GM19455 (cell line): ENCODE results near the gene BRD4.

Experiments
- ATAC-seq: cut with Tn5 transposase; IDR thresholded peaks from one replicate; pipeline ENCODE4 v1.9.1; 2021; ENCODE audit not compliant: unreplicated experiment

Gene BRD4

DNA sequence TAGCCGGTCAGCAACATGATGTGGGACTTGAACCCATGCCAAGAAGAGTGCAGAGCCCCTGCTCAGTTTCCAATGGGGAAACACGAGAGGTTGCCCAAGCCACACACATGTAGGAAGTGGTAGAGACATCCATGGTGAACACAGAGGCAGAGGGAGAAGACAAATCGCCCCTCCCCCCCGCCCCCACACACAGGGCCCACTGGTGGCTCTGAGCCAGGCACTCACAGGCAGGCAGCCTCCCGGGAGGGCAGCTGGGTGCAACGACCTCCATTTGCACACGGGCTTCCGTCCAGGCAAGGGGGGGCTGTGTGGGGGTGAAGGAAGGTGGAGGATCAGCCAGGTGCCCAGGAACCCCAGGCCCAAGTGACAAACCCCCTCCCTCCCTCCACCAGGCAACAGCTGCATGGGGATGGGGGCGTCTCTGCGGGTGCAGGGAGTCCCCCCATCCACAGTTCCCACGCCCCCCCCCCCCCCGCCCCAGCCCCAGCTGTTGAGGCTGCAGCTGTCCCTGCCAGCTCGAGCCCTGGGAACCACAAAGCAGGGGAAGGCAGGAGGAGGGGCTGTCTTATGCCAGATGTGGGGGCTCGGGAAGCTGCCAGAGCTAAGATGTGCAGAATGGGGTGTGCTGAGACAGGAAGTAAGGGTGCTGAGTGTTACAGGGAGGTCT, 134.9 kb downstream of the BRD4 start:
- ATAC-seq, result no peak

DNA sequence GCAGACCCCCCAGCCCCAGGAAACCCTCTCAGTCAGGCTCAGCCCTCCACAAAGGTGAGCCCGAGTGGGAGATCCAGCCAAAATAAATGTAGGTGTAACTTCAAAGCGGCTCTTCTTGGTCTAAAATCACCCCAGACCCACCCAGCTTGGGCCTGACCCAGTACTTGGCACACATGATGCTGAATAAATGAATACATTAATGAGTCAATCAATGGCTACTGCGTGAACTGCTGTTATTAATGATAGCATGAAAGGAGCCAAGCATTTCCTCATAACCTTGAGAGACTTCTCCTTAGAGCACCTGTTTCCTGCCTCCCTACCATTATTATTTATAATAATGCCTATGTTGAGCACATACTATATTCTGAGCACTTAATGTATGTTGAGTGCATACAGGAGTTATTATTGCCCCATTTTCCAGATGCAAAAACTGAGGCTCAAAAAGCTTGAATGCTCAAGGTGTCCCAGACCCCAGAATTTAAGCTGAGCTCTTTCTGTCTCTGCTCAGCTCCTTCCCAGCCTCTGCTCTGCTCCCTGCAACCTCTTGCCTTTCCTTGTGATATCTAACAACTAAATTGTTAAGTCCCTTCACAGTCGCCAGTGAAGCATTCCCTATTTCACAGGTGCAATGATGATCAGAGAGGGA, 135.9 kb downstream of the BRD4 start:
- ATAC-seq, result no peak

DNA sequence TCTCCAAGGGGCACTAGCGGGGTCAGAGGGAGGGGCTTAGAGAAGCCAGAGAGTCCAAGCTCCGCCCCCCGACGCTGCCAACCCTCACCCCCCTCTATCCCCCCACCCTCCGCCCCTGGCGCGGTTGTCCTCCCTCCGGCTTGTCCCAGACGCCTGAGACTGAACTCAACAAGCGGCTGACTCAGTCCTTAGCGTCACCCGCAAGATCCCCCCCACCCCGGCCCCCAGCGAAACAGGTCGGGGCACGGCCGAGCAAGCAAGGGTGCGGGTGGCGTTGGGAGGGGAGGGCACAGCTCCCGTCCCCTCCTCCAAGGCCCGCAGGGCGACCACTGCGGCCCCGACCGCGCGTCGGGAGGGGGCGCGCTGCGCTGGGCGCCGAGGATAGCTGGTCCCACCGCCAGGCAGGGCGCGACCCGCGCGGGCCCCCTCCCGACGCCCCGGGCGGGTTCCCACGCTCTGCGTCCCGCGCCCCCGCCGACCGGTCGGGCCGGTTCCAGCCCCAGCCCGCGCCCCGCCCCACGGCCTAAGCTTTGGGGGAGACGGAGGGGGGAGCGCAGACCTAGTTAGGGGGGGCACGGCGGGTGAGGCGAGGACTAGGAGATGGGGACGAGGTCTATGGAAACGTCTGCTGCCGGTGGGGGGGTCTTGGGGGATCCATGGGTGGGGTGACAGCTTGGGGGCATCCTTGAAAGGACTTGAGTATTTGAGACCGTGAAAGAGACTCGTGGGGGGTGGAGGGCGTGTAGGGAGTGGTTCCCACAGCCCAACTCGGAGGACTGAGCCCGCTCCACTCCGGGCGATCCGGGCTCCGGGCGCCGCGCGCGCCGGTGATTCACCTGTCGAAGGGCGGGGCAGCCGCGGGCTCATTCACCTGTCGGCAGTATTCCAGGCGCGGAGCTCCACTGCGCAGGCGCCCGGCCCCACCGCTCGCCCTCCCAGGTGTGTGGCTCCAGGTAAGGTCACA, 136.7 kb downstream of the BRD4 start:
- no peak for ATAC-seq

DNA sequence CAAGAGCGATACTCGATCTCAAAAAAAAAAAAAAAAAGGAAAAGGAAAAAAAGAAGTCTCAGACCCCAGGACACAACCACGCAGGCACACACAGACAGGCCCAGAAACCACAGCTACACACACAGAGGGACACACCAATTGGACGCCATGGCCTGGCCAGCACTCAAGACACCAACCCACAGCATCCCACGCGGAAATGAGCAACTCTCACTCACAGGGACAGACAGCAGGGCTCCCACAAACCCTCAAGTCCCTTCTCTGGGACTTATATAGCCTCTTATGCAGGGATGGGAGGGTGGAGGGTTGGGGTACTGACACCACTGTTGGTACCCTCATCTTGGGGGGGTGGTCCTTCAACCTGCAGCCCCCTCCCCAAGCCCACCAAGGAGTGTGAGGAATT, 137.4 kb downstream of the BRD4 start:
- no peak for ATAC-seq

DNA sequence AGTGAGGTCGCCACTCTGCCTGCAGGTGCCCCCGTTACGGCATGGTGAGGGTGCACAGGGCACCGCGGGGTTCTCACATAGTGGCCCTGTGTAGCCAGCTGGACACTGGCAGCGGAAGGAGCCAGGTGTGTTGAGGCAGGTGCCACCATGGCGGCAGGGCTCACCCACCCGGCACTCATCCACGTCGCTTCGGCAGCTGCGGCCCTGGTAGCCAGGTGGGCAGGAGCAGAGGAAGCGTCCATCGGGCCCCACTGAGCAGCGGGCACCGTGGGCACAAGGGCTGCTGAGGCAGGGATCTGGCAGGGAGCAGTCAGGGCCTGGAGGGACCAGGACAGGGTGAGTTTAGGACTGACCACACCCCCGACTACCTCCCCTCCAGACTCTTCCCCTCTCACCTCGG, 140.4 kb downstream of the BRD4 start:
- no peak for ATAC-seq

DNA sequence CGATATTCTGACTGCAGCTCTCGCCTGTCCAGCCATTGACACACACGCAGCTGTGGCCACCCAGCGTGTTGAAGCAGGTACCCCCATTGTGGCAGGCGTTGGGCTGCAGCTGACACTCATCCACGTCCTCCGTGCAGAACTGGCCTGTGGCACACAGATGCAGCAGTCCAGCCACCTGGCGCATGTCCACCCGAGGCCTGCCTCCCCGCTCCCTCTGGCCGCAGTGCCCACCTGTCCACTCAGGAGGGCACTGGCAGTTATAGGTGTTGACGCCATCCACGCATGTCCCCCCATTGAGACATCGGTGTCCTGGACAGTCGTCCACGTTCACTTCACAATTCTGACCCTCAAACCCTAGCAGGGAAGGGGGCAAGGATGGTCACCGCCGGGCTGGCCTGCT, 140.8 kb downstream of the BRD4 start:
- ATAC-seq, result no peak

DNA sequence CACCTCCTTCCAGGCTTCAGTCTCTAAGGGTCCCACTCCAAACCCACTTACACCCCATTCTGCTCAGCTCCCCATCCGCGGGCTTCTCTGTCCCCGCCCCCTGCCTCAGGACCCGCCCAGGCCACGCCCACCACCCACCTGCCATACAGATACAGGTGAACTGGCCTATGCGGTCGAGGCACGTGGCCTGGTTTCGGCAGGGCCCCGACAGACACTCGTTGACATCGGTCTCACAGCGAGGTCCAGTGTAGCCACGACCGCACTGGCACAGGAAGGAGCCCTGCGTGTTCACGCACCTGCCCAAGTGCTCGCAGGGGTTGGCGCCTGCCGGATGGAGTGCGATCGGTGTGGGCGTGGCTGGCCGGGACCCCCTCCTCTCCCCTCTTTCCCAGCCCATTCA, 143.5 kb downstream of the BRD4 start:
- ATAC-seq, result no peak

DNA sequence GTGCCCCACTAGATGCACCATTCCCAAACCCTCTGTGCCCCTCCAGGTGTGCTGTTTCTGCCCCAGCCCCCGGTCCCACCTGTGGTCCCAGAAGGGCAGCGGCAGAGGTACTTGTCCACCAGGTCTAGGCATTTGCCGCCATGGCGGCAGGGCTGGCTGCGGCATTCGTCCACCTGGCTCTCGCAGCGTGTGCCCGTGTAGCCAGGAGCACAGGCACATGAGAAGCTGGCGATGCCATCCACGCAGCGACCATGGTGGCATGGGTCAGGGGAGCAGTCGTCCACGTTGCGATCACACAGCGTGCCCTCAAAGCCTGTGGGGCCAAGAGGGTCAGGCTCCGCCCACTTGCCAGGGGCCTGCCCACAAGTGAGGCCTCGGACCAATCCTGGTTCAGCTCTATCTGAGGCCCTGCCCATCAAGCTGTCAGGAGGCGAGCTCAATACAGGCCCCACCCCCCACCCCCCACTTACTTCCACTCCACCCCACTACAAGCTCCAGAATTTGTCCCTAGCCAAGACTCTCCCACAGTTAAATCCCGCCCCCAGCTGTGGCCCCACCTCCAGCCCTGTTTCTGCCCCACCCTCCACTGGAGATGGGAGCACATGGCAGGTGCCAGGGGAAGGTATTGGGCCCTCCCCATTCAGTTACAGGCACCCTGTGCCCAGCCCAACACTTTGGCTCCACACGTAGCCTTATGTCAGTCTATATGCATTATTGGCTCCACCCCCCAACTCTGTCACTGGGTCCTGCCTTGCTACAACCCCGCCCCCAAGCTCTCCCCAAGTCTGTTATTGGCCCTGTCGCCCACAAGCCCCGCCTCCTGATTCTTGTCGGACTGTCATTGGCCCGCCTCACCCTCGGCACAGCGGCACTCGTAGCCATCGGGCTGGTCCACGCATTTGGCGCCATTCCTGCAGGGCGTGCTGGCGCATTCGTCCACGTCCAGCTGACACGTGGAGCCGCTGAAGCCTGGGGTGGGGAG, 145.0 kb downstream of the BRD4 start:
- no peak for ATAC-seq
